Breast epithelium (tissue), 3 donors: ENCODE results near the gene PPP1R16B.

Experiments
- POLR2A ChIP-seq: fragments of 450-650 bp; IDR thresholded peaks from one replicate; pipeline ENCODE4 v1.6.1; 2016; ENCODE audit warnings: antibody characterized with exemption, mild to moderate bottlenecking, moderate library complexity
- POLR2AphosphoS5 ChIP-seq, 3 donors: sonication (generic); formaldehyde crosslinking; IDR thresholded peaks; one replicate each; pipeline ENCODE4 v1.6.1; 2017; ENCODE audit warnings: antibody characterized with exemption in 3 of 3
- TF ChIP-seq, protein P1 (sequence below), 3 donors: fragments of 450-650 bp; IDR thresholded peaks; one replicate each; pipeline ENCODE4 v1.5.1; 2016 to 2017; ENCODE audit warnings: antibody characterized with exemption in 3 of 3, mild to moderate bottlenecking in 3 of 3, moderate library complexity in 3 of 3

DNA sequence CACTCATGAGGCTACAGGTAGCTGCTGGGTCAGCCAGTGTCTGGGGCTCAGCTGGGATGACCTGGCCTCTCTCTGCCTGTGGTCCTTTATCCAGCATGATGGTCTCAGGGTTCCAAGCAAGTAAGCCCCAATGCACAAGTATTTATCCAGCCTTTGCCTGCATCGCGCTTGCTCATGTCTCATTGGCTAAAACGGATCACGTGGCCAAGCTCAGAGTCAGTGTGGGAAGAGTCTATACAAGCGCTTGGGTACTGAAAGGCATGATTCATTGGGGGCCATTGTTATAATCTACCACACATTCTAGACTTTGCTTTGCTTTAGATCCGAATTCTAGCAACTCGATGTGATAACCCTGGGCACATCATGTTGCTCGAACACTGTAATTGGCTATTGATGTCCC, 48.3 kb downstream of the PPP1R16B start:
- TF ChIP-seq, protein P1, sequence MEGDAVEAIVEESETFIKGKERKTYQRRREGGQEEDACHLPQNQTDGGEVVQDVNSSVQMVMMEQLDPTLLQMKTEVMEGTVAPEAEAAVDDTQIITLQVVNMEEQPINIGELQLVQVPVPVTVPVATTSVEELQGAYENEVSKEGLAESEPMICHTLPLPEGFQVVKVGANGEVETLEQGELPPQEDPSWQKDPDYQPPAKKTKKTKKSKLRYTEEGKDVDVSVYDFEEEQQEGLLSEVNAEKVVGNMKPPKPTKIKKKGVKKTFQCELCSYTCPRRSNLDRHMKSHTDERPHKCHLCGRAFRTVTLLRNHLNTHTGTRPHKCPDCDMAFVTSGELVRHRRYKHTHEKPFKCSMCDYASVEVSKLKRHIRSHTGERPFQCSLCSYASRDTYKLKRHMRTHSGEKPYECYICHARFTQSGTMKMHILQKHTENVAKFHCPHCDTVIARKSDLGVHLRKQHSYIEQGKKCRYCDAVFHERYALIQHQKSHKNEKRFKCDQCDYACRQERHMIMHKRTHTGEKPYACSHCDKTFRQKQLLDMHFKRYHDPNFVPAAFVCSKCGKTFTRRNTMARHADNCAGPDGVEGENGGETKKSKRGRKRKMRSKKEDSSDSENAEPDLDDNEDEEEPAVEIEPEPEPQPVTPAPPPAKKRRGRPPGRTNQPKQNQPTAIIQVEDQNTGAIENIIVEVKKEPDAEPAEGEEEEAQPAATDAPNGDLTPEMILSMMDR (IDR thresholded peaks at IDR 0.05) = no peak
- TF ChIP-seq POLR2A (no peak), POLR2AphosphoS5 (IDR thresholded peaks at IDR 0.05) (no peak)
